Calu3 (cell line): ENCODE results near the gene IQSEC3. TPM values are rescaled to one million over a fixed set of nuclear protein-coding genes. Genes with fewer than 3 reads are reported as not detected.

Experiments
- BruUV-seq: library from RNA; stranded (reverse); fragments of 400-500 nt; replicated peaks from 2 replicates; lab custom pipeline; 2021; lab: Mats Ljungman, UMichigan
- CTCF ChIA-PET: fragments of 300-600 bp; sonication (Branson Sonifier 250); formaldehyde crosslinking; loops from one replicate; lab custom pipeline; 2022; ENCODE audit warnings: antibody characterized with exemption; lab: Charles Lee
- DNase-seq: peaks from one replicate; pipeline ENCODE4 v3.0.0; 2022
- H3K27ac Mint-ChIP-seq: one replicate; pipeline ENCODE4 v1.8.0; 2022; ENCODE audit warnings: mixed read lengths; ENCODE audit not compliant: unreplicated experiment
- H3K27me3 Mint-ChIP-seq: one replicate; pipeline ENCODE4 v1.8.0; 2022; ENCODE audit warnings: mixed read lengths; ENCODE audit not compliant: unreplicated experiment
- H3K36me3 Mint-ChIP-seq: one replicate; pipeline ENCODE4 v1.8.0; 2022; ENCODE audit warnings: mild to moderate bottlenecking, moderate library complexity, mixed read lengths; ENCODE audit not compliant: insufficient read depth, unreplicated experiment
- H3K4me1 Mint-ChIP-seq: one replicate; pipeline ENCODE4 v1.8.0; 2022; ENCODE audit warnings: mild to moderate bottlenecking, low read depth, mixed read lengths; ENCODE audit not compliant: unreplicated experiment
- H3K4me3 Mint-ChIP-seq: one replicate; pipeline ENCODE4 v1.8.0; 2022; ENCODE audit warnings: mild to moderate bottlenecking, low read depth, moderate library complexity, mixed read lengths; ENCODE audit not compliant: unreplicated experiment
- H3K9me3 Mint-ChIP-seq: one replicate; pipeline ENCODE4 v1.8.0; 2022; ENCODE audit warnings: low read depth, mixed read lengths; ENCODE audit not compliant: unreplicated experiment
- CTCF ChIP-seq: fragments of 200-600 bp; IDR thresholded peaks from one replicate; pipeline ENCODE4 v1.8.0; 2022; ENCODE audit warnings: antibody characterized with exemption; ENCODE audit not compliant: unreplicated experiment
- intact Hi-C: fragments of 100-400 bp; cut with micrococcal nuclease; formaldehyde crosslinking; loops from one replicate; pipeline ENCODE4 v1.10.0; 2022; ENCODE audit not compliant: unreplicated experiment
- total RNA-seq: library from RNA; stranded (reverse); gene quantifications from 2 replicates; pipeline ENCODE4 v1.2.3, GENCODE V29; 2022

The IQSEC3 gene
- total RNA-seq, 1 experiment from 2014 or later = not detected

- peaks cover 65% of the 10 kb centered on the region for H3K27me3 Mint-ChIP-seq
- no peak for DNase-seq
- BruUV-seq = no TSS peak
- H3K27ac Mint-ChIP-seq = no peak overlapping the region
- TF ChIP-seq CTCF = no peak
- peaks cover 3% of the 10 kb centered on the region for H3K9me3 Mint-ChIP-seq
- H3K4me1 Mint-ChIP-seq = no peaks in the 10 kb centered on the region
- no peak overlapping the region for H3K4me3 Mint-ChIP-seq
- peaks cover 5% of the 10 kb centered on the region for H3K36me3 Mint-ChIP-seq
- intact Hi-C loops = no loop called here
- CTCF ChIA-PET = no interaction called here
Observed at GRCh38 chr12:159156-159782, 92.7 kb downstream of the IQSEC3 start.

- Mint-ChIP-seq H3K27ac (no peak overlapping the region), H3K4me3 (no peak overlapping the region), H3K4me1 (no peaks in the 10 kb centered on the region), H3K36me3 (peaks cover 5% of the 10 kb centered on the region), H3K27me3 (peaks cover 70% of the 10 kb centered on the region), H3K9me3 (no peaks in the 10 kb centered on the region)
- no peak for TF ChIP-seq CTCF
- CTCF ChIA-PET = no interaction called here
- no TSS peak for BruUV-seq
- no peak for DNase-seq
- intact Hi-C loops = no loop called here
Observed at GRCh38 chr12:160858-161257, 94.3 kb downstream of the IQSEC3 start.

- DNase-seq = no peak
- intact Hi-C loops = no loop called here
- Mint-ChIP-seq H3K27ac (no peak overlapping the region), H3K4me3 (no peak overlapping the region), H3K4me1 (no peaks in the 10 kb centered on the region), H3K27me3 (peaks cover 80% of the 10 kb centered on the region), H3K36me3 (peaks cover 5% of the 10 kb centered on the region), H3K9me3 (no peaks in the 10 kb centered on the region)
- CTCF ChIA-PET = no interaction called here
- no peak for TF ChIP-seq CTCF
- BruUV-seq = no TSS peak
Observed at GRCh38 chr12:161823-162222, 95.3 kb downstream of the IQSEC3 start.

- Mint-ChIP-seq H3K4me3 (no peak overlapping the region), H3K27me3 (peaks cover 88% of the 10 kb centered on the region), H3K9me3 (no peaks in the 10 kb centered on the region), H3K36me3 (peaks cover 5% of the 10 kb centered on the region), H3K4me1 (no peaks in the 10 kb centered on the region), H3K27ac (no peak overlapping the region)
- intact Hi-C loops = no loop called here
- BruUV-seq = no TSS peak
- CTCF ChIA-PET = no interaction called here
- TF ChIP-seq CTCF = no peak
- DNase-seq = no peak
Observed at GRCh38 chr12:162467-163307, 96.1 kb downstream of the IQSEC3 start.
